ENCODE measurements around the gene CDC37L1. TPM values are rescaled to one million over a fixed set of nuclear protein-coding genes. Genes with fewer than 3 reads are reported as not detected.
"Not testable (repeated sequence)": the region's sequence is repeated elsewhere in the genome, so short reads cannot be mapped to it uniquely, and the experiment has no call there.

Gene CDC37L1
- total and polyA plus RNA-seq, 12 donors, result 13.4 to 58.4 (median 36.6) TPM

DNA sequence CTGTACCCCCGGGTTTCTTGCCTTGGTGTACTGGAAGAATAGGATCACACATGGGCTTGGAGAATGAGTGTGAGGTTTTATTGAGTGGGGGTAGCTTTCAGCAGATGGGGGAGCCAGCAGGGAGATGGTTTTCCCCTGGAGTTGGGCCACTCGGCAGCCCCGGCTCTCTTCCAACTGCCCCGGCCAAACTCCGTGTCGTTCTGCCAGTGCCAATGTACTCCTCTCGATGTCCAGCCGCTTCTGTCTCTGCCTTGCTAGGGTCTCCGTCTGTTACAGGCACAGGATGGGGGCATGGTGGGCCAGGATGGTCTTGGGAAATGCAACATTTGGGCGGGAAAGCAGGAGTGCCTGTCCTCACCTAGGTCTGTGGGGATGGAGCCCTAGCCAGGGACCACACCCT lies 24.8 kb upstream of the CDC37L1 start:
- intact Hi-C loops (cut with DNase I), result no loop called here
- DNase-seq (no peak), ATAC-seq (no peak)
- TF ChIP-seq, protein P1, sequence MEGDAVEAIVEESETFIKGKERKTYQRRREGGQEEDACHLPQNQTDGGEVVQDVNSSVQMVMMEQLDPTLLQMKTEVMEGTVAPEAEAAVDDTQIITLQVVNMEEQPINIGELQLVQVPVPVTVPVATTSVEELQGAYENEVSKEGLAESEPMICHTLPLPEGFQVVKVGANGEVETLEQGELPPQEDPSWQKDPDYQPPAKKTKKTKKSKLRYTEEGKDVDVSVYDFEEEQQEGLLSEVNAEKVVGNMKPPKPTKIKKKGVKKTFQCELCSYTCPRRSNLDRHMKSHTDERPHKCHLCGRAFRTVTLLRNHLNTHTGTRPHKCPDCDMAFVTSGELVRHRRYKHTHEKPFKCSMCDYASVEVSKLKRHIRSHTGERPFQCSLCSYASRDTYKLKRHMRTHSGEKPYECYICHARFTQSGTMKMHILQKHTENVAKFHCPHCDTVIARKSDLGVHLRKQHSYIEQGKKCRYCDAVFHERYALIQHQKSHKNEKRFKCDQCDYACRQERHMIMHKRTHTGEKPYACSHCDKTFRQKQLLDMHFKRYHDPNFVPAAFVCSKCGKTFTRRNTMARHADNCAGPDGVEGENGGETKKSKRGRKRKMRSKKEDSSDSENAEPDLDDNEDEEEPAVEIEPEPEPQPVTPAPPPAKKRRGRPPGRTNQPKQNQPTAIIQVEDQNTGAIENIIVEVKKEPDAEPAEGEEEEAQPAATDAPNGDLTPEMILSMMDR (IDR thresholded peaks at IDR 0.05), result no peak
- Histone ChIP-seq H3K4me1 (no peaks in the 10 kb centered on the region), H3K36me3 (peaks cover 0 to 9% (median 0%) of the 10 kb centered on the region in 9 donors), H3K9me3 (no peaks in the 10 kb centered on the region), H3K27me3 (no peaks in the 10 kb centered on the region), H3K4me3 (no peak overlapping the region), H3K27ac (no peak overlapping the region)
- WGBS, 2 donors, result 86 to 91% methylated on average over 10 of the region's 10 CpGs

- H3K4me1 ChIP-seq; H3K9me3 ChIP-seq; H3K27me3 ChIP-seq; H3K27ac ChIP-seq; H3K36me3 ChIP-seq; ATAC-seq; intact Hi-C loops (cut with DNase I); H3K4me3 ChIP-seq; DNase-seq: not testable (repeated sequence)
- 84 to 90% methylated on average over 3 of the region's 3 CpGs for WGBS, 2 donors
Observed at GRCh38 chr9:4656196-4656595, 23.2 kb upstream of the CDC37L1 start.

- H3K27ac ChIP-seq, result no peak overlapping the region
- TF ChIP-seq, protein P1 (IDR thresholded peaks at IDR 0.05), result no peak
- peaks cover 0 to 8% (median 5%) of the 10 kb centered on the region in 9 donors for H3K4me1 ChIP-seq
- intact Hi-C loops (cut with DNase I), result no loop called here
- no peaks in the 10 kb centered on the region for H3K9me3 ChIP-seq
- H3K36me3 ChIP-seq, result peaks cover 0 to 9% (median 0%) of the 10 kb centered on the region in 9 donors
- no peak overlapping the region for H3K4me3 ChIP-seq
- ATAC-seq (no peak), DNase-seq (no peak)
- 65 to 95% methylated on average over 3 of the region's 3 CpGs for WGBS, 2 donors
- no peaks in the 10 kb centered on the region for H3K27me3 ChIP-seq
Observed at GRCh38 chr9:4656621-4657020, 22.7 kb upstream of the CDC37L1 start.

DNA sequence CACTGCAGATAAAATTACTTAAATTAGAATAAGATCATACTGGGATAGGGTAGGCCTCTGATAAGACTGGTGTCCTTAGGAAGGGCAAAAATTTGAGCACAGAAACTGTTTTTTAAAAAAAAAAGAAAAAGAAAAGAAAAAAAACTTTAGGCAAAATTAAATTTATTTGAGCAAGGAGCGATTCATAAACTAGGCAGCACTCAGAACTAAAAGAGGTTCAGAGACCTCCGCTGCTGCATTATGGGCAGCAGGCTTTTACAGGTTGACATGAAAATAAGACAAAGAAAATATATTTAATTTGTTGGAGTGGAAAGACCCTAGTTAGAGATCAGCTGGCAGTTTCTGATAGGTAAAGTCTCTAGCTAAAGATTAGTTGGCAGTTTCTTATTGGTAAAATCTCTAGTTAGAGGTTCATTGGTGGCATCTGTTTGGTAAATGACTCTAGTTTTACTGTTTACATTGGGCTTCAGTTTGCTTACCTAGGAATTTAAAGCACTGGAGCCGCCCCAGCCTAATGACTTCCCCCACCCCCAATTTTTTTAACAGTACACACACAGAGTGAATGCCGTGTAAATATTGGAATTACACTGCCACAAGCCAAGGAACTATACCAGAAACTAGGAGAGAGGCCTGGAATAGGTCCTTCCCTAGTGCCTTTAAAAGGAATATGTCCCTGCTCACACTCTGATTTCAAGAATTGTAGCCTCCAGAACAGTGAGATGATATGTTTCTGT lies 21.8 kb upstream of the CDC37L1 start:
- TF ChIP-seq, protein P1 (IDR thresholded peaks at IDR 0.05), result no peak
- 96 to 97% methylated on average over 4 of the region's 4 CpGs for WGBS, 2 donors
- Histone ChIP-seq H3K27ac (no peak overlapping the region), H3K4me1 (peaks cover 0 to 15% (median 9%) of the 10 kb centered on the region in 9 donors), H3K4me3 (no peak overlapping the region), H3K27me3 (no peaks in the 10 kb centered on the region), H3K36me3 (peaks cover 0 to 9% (median 0%) of the 10 kb centered on the region in 9 donors), H3K9me3 (no peaks in the 10 kb centered on the region)
- DNase-seq (no peak), ATAC-seq (no peak)
- intact Hi-C loops (cut with DNase I), result no loop called here

DNA sequence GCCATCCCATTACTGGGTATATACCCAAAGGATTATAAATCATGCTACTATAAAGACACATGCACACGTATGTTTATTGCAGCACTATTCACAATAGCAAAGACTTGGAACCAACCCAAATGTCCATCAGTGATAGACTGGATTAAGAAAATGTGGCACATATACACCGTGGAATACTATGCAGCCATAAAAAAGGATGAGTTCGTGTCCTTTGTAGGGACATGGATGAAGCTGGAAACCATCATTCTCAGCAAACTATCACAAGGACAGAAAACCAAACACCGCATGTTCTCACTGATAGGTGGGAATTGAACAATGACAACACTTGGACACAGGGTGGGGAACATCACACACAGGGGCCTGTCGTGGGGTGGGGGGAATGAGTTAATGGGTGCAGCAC lies 18.7 kb upstream of the CDC37L1 start:
- H3K27me3 ChIP-seq, H3K36me3 ChIP-seq, H3K9me3 ChIP-seq, DNase-seq, H3K4me3 ChIP-seq, ATAC-seq, H3K27ac ChIP-seq: not testable (repeated sequence)
- 79 to 90% methylated on average over 4 of the region's 5 CpGs for WGBS, 2 donors
- intact Hi-C loops (cut with DNase I), result loop anchor here in 4 of 10 donors (5.0 to 10.0 kb wide), 2 partner anchors 82 to 324 kb away; partner anchors contain the start of genes AK3 (in 3 of the 4) and JAK2 (in 1 of the 4)
- peaks cover 0 to 45% (median 40%) of the 10 kb centered on the region in 9 donors for H3K4me1 ChIP-seq

All from heart right ventricle (tissue), 16 donors.